ENCODE measurements around the gene UNC5B. TPM values are rescaled to one million over a fixed set of nuclear protein-coding genes. Genes with fewer than 3 reads are reported as not detected.

Gene UNC5B
- total RNA-seq, 1 experiment from 2014 or later, result 7.1 TPM

- DNase-seq (ENCODE audit: low spot score), result no peak
Observed at GRCh38 chr10:71254834-71255549, 42.6 kb downstream of the UNC5B start.

GRCh38 chr10:71255550-71255807, 43.1 kb downstream of the UNC5B start:
- no peak for DNase-seq (ENCODE audit: low spot score)

DNA sequence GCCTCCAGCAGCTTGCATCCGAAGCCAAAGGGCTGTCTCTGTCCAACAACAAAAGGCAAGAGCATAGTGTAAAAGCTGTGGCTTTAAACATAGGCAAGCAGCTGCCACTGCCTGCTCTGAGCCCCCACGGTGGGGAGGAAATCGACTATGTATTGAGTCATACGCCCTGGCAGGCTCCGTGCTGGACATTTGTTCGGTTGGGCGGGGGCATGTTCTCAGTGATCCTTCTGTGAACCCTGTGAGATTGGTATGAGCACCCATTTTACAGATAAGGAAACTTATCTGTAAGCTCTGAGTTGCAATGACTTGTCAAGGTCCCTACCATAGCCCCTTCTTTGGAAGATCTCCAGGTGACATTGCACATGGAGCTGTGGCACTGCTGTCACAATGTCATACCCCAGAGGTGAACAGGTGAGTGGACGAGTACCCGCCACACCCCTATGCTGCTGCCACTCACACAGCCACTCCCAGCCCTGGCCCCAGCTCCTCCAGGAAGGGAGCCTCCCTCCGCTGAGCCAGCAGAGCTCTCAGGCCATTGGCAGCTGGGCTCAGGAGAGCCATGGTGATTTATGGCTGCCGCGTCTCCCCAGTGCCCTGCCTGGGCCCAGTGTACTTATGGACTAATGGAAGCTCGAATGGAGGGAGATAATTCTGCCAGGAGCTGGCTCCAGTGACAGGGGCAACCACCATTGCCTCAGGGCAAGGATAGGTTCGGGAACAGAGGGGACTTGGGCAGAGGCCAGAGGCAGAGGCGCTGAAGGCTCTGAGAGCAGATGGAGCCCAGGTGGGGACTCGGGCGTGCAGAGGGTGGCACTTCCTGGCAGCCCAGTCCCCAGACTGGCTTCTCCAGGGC, 43.7 kb downstream of the UNC5B start:
- peak; percentile 67 for DNase-seq (ENCODE audit: low spot score)

- DNase-seq (ENCODE audit: low spot score), result no peak
Observed at GRCh38 chr10:71256661-71257318, 44.4 kb downstream of the UNC5B start.

DNA sequence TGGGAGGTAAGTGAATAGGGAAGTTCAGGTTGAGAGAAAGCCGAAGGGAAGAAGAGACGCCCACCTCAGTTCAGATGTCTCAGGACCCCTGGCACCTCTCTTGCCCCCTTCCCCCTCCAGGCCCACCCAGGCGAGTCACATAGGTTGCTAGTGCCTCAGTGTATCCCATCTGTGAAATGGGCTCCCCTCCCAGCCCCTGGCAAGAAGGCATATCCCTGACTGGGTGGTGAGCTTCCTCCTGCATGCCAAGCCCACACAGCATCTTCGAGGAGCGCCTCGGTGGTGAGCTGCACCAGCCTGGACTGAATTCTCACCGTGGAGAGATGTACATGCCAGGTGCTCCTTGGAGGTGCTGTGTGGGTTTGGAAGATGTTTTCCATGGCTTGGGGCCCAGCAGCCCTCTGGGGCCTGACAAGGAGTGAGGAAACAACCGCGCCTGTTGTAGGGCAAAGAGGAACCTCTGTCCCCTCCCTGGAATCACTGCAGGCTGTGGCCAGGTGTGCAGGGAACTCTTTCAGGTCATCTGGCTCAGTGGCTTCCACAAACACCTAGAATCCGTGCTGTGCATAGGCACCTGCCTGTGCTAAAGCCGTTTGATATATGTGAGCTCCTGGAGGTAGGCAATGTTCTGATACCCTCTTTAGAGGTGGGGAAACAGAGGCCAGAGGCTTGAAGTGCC, 45.1 kb downstream of the UNC5B start:
- no peak for DNase-seq (ENCODE audit: low spot score)

- DNase-seq (ENCODE audit: low spot score), result no peak
Observed at GRCh38 chr10:71258046-71258445, 45.7 kb downstream of the UNC5B start.

DNA sequence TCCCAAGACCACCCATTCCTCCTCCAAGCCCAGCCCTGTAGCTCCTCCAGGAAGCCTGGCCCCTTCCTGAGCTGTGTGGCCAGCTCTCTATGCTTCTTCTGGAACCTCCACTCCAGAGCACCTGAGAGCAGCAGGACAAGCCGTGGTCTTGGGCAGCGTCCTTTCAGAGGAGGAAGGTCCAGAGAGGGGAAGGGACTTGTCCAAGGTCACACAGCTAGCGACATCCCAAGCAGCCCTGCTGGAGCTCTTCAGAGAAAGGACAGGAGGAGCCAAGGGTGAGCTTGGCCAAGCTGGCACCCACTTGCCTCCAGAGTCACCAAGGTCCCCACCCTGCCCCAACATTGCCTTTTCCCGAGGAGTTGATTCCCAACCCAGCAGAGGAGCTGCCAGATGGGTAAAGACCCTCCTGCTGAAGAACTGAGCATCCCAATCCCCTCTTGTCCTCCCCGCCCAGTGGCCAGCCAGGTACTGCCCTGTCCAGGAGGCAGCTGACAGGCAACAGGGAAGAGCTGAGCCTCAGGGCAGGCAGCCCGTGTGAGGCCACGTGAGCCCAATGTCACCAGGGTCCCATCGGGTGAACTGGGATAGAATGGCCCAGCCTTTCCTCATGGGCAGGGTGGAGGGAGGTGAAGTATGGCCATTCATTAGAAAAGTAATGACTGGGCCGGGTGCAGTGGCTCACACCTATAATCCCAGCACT, 46.2 kb downstream of the UNC5B start:
- no peak for DNase-seq (ENCODE audit: low spot score)

DNA sequence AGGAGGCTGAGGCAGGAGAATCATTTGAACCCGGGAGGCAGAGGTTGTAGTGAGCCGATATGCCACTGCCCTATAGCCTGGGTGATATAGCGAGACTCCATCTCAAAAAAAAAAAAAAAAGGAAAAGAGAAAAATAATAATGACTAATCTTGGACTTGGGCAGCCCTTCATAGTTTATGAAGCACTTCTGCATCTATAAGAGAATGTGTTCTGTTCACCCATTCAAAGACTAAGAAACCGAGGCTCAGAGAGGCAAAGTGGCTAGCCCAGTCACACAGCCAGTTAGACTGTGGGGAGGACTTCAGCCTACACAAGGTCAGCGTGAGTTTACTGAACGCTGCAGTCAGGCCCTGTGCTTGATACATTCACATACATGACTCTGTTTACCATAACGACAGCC, 46.9 kb downstream of the UNC5B start:
- DNase-seq (ENCODE audit: low spot score), result no peak

DNA sequence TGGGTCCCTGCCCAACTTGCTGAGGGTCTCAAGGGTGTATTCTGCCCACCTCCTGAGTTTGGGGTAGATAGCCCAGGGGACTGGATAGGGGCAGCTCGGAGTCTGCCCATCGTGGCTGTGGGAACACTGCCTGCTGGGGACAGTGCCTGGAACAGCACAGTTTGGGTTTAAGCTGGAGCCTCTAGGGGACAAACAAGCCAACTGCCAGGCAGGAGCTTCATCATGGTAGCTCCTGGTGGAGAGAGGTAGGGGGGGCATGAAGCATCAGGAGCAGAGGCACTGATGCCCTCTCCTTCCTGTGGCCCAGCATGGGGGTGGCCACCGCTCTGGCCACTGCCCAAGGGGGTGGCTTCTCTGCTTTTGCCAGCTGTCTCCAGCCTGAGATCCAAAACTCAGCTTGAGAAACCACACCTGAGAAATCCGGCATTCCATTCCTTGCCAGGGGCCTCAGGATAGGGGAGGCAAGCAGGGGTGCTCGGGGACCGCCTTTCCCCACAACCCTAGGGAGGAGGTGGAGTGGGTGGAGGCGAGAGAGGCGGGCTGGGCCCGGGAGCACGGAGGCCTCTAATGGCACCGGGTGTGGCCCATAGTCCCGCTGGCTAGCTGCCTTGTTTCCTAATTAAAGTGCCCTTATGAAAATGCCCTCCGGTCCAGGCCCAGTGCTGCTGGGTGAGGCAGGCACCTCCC, 47.6 kb downstream of the UNC5B start:
- DNase-seq (ENCODE audit: low spot score), result peak; percentile 78

DNA sequence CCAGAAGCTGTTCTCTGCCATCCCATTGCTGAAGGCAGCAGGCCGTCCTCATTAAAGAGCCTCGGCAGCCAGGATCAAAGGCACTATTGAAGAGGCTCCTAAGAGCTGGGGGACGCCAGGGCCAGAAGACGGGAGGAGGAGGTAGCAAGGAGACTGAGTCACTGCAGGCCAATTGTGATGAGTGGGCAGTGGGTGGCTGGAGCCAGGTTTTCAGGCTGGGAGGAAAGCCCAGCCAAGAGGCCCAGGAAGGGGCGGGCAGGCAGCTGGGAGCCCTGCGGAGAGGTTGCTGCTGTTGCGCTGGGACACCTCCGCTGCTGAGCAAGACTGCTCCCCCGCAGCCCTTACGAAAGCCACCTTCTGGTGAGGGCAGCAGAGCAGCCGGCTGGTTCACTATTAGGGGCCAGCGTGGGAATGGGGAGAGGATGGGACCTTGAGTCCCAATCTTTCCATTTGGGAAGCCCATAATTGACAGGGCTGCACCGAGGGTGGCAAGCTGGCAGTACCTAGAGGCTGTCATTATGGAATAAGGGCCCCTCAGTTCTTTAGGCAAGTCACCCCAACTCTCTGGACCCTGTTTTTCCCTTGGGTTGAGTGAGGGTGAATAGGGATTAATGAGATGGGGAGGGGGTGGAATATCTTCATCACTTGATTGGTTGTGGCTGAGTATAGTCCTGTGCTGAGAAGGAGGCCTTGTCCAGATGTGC, 48.4 kb downstream of the UNC5B start:
- peak; percentile 65 for DNase-seq (ENCODE audit: low spot score)

GRCh38 chr10:71262027-71262426, 49.7 kb downstream of the UNC5B start:
- DNase-seq (ENCODE audit: low spot score), result no peak

DNA sequence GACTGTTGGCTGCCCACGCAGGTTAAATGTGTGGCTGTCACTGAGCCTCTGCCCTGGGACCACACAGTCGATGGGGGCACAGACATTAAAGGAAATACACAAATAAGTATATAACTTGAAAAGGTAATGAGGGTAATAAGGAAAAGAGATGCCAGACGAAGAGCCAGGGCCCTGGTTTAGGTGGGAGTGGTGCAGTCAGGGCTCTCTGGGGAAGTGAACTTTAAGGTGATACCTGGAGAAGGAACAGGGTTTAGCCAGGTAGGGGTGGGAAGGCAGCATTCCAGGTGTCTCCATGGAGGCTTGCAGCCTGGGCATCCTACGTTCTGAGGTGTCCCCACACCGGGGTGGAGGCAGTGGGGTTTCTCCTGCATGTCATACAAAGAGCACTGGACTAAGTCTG, 50.4 kb downstream of the UNC5B start:
- DNase-seq (ENCODE audit: low spot score), result no peak

GRCh38 chr10:71263376-71263775, 51.0 kb downstream of the UNC5B start:
- no peak for DNase-seq (ENCODE audit: low spot score)

DNA sequence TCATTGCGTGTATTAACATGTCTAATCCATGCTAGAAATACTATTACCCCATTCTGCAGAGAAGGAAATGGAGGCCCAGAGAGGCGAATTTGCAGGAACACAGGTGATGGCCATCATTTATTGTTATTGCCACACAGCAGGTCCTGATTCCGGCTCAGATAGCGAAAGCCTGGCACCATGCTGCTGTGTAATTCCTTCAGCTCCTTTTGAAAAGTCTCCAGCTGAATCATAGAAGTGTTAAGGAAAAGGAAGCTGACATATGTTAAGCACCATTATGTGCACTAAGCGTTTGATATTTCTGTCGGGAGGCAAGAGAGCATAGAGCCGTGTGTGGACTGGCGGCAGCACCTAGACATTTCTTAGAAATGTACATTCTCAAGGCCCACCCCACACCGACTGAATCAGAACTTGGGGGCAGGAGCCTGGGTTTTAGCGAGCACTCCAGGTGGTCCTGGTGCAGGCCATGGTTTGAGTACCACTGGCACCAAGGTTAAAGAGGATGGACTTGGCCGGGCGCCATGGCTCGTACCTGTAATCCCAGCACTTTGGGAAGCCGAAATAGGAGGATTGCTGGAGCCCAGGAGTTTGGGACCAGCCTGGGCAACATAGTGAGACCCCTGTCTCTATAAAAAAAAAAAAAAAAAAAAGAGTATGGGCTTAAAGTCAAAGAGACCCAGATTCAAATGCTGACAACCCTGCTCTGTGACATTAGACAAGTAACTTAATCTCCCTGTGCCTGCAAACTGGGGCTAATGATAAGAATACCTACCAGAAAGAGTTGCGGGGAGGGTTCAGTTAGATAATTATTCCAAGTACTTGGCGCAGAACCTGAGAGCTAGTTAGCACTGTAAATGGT, 52.2 kb downstream of the UNC5B start:
- DNase-seq (ENCODE audit: low spot score), result no peak

DNA sequence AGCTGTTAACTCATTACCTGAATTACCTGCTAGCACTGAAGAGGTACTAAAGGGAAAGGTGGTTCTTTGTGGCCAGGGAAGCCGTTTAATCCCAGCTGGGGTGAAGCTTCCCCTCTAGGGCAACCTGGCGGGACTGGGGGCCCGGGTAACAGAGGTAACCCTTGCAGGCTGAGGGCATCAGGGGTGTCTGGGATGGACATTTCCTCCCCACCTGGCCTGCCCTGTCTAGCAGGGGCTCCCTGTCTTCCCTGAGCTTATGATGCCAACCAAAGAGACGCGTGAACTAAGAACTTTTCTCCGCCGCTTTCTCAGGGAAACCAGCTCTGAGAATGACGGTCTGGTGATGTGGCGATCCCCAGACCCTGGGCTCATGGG, 52.8 kb downstream of the UNC5B start:
- DNase-seq (ENCODE audit: low spot score), result no peak

- no peak for DNase-seq (ENCODE audit: low spot score)
Observed at GRCh38 chr10:71265618-71266146, 53.3 kb downstream of the UNC5B start.

DNA sequence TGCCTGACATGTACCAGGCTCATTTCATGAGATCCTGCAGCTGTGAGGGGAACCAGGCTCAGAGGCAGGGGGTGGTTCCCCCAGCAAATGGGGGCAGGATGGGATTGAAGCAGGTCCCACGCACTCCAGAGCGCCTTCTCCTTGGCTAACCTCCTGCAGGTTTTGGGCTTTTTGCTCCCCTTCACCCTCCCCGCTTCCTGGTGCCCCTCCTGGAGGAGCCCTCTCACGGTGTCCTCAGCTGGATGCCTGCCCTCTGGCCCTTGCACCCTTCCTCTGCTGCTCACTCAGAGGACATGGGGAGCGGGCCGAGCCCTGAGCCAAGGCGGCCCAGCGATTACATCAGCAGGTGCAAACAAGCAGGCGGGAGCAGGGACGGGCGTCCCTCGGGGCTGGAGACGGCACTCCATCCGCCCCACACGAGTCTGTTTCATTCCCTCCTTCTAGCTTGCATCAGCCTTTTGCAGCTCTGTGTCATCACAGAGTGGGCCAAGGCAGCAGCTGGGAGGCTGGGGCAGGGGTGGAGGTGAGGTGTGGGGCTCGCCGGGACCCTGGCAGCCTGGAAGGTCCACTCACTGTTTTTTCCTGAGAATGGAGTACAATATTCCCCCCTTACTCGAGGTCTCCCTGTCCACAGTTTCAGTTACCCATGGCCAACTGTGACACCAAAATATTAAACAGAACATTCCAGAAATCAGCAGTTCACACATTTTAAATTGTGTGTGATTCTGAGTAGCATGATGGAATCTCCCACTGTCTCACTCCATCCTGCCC, 54.0 kb downstream of the UNC5B start:
- DNase-seq (ENCODE audit: low spot score), result peak; percentile 84

DNA sequence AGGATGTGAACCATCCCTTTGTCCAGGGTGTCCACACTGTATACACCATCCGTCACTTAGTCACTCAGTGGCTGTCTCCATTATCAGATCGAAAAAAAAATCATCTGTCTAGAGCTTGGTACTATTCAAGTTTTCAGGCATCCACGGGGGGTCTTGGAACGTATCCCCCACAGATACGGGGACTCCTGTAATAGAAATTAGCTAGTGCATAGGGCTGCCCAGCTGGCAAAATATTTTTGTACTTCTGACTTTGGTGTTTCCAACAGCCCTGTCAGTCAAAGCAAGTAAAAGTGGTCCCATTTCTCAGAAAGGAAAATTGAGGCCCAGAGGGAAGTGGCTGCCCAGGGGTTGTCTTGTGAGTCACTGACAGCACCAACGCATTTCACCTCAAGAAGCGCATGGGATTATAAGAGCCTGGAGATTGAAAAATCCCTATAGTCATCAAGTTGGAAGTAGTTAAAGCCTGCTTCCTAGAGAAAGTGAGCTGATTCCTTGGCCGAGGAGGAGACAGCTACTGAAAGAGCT, 54.6 kb downstream of the UNC5B start:
- no peak for DNase-seq (ENCODE audit: low spot score)

All from H4 (cell line).